OCI-LY1 (cell line): ENCODE data around the gene CAPG.

ENCODE experiments used
- EZH2 ChIP-seq: fragments of 200-600 bp; sonication (generic), shearing (Covaris generic); IDR thresholded peaks from 2 replicates; pipeline ENCODE4 v1.8.0; 2017; ENCODE audit warnings: borderline replicate concordance, mixed run types, mild to moderate bottlenecking, antibody characterized with exemption, low read length, moderate library complexity, mixed read lengths
- TF ChIP-seq, protein P1 (sequence below): fragments of 200-600 bp; sonication (generic), shearing (Covaris generic); IDR thresholded peaks from 2 replicates; pipeline ENCODE4 v1.5.1; 2017; ENCODE audit warnings: mild to moderate bottlenecking, antibody characterized with exemption, low read length, moderate library complexity, mixed read lengths

- TF ChIP-seq EZH2, result no peak
- TF ChIP-seq, protein P1, sequence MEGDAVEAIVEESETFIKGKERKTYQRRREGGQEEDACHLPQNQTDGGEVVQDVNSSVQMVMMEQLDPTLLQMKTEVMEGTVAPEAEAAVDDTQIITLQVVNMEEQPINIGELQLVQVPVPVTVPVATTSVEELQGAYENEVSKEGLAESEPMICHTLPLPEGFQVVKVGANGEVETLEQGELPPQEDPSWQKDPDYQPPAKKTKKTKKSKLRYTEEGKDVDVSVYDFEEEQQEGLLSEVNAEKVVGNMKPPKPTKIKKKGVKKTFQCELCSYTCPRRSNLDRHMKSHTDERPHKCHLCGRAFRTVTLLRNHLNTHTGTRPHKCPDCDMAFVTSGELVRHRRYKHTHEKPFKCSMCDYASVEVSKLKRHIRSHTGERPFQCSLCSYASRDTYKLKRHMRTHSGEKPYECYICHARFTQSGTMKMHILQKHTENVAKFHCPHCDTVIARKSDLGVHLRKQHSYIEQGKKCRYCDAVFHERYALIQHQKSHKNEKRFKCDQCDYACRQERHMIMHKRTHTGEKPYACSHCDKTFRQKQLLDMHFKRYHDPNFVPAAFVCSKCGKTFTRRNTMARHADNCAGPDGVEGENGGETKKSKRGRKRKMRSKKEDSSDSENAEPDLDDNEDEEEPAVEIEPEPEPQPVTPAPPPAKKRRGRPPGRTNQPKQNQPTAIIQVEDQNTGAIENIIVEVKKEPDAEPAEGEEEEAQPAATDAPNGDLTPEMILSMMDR, result no peak
Measured at GRCh38 chr2:85399183-85399455, 11.0 kb downstream of the CAPG start.
